ENCODE results near the gene IL1RL2. TPM values are rescaled to one million over a fixed set of nuclear protein-coding genes. Genes with fewer than 3 reads are reported as not detected.

The IL1RL2 gene
- total RNA-seq, 1 experiment from 2014 or later, result 0.11 TPM

DNA sequence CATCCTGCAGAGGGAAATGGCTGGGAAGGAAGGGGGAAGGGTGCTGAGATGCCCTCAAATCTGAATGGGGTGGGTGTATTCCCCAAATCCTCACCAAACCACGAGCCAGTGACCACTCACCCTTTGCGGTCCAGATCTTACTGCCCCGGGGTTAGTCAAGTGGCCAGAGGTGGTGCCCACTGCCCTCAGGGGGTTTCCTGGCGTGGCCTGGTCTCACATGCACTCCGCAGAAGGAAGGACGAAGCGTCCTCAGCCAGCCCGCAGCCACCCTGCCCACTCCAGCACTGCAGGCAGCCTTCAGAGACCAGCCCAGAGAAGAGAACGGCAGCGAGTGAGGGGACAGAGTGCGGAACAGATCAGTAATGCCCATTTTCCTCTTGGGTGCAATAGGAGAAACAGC lies 50.4 kb downstream of the IL1RL2 start:
- no TSS peak for BruUV-seq (replicated peaks)
- Histone ChIP-seq H3K9me3 (ENCODE audit: low read length) (no peaks in the 10 kb centered on the region), H3K4me3 (ENCODE audit: low read length) (no peak overlapping the region), H3K79me2 (ENCODE audit: low read length) (no peaks in the 10 kb centered on the region), H4K20me1 (ENCODE audit: low read length) (no peaks in the 10 kb centered on the region), H3K27ac (ENCODE audit: low read length) (no peak overlapping the region), H2AFZ (ENCODE audit: low read length) (no peak overlapping the region), H3K4me1 (ENCODE audit: insufficient read depth, low read length) (peaks cover 19% of the 10 kb centered on the region), H3K36me3 (ENCODE audit: low read depth, low read length) (no peaks in the 10 kb centered on the region), H3F3A (ENCODE audit: low read length, unreplicated experiment) (no peaks in the 10 kb centered on the region), H3K4me2 (ENCODE audit: low read length) (no peak overlapping the region), H3K27me3 (ENCODE audit: low read length) (no peaks in the 10 kb centered on the region), H3K9ac (ENCODE audit: low read length) (no peak overlapping the region), H3K9me2 (replicated peaks; ENCODE audit: low read length) (no peaks in the 10 kb centered on the region)
- ChIA-PET CTCF (no interaction called here), POLR2A (ENCODE audit: unreplicated experiment) (no interaction called here)
- intact Hi-C loops (cut with micrococcal nuclease), result no loop called here
- TF ChIP-seq, protein P1, sequence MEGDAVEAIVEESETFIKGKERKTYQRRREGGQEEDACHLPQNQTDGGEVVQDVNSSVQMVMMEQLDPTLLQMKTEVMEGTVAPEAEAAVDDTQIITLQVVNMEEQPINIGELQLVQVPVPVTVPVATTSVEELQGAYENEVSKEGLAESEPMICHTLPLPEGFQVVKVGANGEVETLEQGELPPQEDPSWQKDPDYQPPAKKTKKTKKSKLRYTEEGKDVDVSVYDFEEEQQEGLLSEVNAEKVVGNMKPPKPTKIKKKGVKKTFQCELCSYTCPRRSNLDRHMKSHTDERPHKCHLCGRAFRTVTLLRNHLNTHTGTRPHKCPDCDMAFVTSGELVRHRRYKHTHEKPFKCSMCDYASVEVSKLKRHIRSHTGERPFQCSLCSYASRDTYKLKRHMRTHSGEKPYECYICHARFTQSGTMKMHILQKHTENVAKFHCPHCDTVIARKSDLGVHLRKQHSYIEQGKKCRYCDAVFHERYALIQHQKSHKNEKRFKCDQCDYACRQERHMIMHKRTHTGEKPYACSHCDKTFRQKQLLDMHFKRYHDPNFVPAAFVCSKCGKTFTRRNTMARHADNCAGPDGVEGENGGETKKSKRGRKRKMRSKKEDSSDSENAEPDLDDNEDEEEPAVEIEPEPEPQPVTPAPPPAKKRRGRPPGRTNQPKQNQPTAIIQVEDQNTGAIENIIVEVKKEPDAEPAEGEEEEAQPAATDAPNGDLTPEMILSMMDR (conservative IDR thresholded peaks at IDR 0.05; ENCODE audit: low read depth, low read length), result no peak
- TF ChIP-seq EZH2phosphoT487 (IDR thresholded peaks at IDR 0.05; ENCODE audit: borderline replicate concordance, low read length) (no peak), EZH2 (IDR thresholded peaks at IDR 0.05; ENCODE audit: low read length, unreplicated experiment) (no peak)
- DNase-seq (no peak), ATAC-seq (no peak)

DNA sequence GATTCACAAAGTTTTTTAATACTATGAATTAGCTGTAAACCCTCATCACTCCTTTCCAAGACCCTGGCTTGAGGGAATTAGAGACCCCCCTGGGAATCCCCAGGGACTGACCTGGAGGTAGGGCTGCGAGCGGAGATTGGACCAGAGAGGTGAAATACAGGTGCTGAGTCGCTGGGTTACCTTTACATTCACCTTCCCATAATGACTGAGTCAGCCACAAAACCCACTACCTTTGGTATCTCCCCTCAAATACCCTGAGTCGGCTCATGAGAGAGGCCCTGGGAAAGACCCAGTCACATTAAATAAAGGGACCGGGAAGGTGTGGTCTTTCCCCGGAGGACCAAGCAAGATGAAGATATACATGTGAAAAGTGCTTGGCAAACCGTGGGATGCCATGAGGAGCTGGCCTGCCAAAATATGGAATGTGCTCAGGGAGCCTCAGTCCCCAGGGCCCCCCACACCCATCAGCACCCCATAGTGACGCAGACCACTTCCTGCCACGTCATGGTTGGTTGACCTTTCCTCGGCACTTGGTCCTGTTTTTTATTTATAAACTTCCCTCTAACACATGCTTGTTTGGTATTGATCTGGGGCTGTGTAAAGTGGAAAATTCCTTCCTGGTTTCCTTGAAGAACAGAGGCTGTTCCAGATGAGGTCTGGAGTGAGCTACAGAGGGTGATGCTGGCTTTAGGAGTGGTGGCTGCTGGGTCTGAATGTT lies 51.4 kb downstream of the IL1RL2 start:
- no peak overlapping the region for H3K4me3 ChIP-seq (ENCODE audit: low read length)
- no peak overlapping the region for H2AFZ ChIP-seq (ENCODE audit: low read length)
- POLR2A ChIA-PET (ENCODE audit: unreplicated experiment), result interaction anchor here (0.5 kb wide), 1 partner anchor 96 kb away, joined by 4 read pairs; the partner anchor contains the start of gene IL1R1
- H3K4me2 ChIP-seq (ENCODE audit: low read length), result no peak overlapping the region
- no peaks in the 10 kb centered on the region for H3K36me3 ChIP-seq (ENCODE audit: low read depth, low read length)
- no peak for ATAC-seq
- no peak for DNase-seq
- H3K9me3 ChIP-seq (ENCODE audit: low read length), result no peaks in the 10 kb centered on the region
- H3K27ac ChIP-seq (ENCODE audit: low read length), result peak overlapping the region; percentile 33
- no peak for TF ChIP-seq EZH2phosphoT487 (IDR thresholded peaks at IDR 0.05; ENCODE audit: borderline replicate concordance, low read length)
- TF ChIP-seq, protein P1 (conservative IDR thresholded peaks at IDR 0.05; ENCODE audit: low read depth, low read length), result no peak
- no peak for TF ChIP-seq EZH2 (IDR thresholded peaks at IDR 0.05; ENCODE audit: low read length, unreplicated experiment)
- H3K27me3 ChIP-seq (ENCODE audit: low read length), result no peaks in the 10 kb centered on the region
- intact Hi-C loops (cut with micrococcal nuclease), result no loop called here
- CTCF ChIA-PET, result no interaction called here
- H3K9ac ChIP-seq (ENCODE audit: low read length), result peak overlapping the region; percentile 27; the same call in 1 of the 2 replicates
- no peaks in the 10 kb centered on the region for H3K9me2 ChIP-seq (replicated peaks; ENCODE audit: low read length)
- H3K4me1 ChIP-seq (ENCODE audit: insufficient read depth, low read length), result peaks cover 19% of the 10 kb centered on the region
- H3K79me2 ChIP-seq (ENCODE audit: low read length), result no peaks in the 10 kb centered on the region
- no peaks in the 10 kb centered on the region for H4K20me1 ChIP-seq (ENCODE audit: low read length)
- H3F3A ChIP-seq (ENCODE audit: low read length, unreplicated experiment), result no peaks in the 10 kb centered on the region
- BruUV-seq (replicated peaks), result no TSS peak

DNA sequence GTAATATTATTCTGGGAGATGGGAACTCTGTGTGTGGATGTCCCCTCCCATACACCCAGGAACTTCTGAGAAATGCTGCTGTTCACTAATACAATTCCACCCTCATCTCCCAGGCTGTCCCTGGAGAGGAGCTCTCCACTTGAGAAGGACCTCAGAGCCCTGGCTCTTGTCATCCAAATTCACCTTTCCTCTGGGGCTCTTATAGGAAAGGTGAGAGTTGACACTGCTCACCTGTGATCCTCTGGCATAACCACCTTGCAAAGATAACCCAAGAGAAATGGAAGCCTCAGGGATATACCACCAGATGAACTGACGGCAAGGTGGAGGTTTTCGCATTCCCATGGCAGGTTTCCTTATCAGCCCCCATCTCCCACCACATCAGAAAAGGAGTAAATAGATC lies 52.0 kb downstream of the IL1RL2 start:
- POLR2A ChIA-PET (ENCODE audit: unreplicated experiment), result interaction anchor here (0.5 kb wide), 1 partner anchor 96 kb away, joined by 4 read pairs; the partner anchor contains the start of gene IL1R1
- H3K4me2 ChIP-seq (ENCODE audit: low read length), result no peak overlapping the region

More for the DNA sequence above, 52.0 kb downstream of the IL1RL2 start:
- H3K4me1 ChIP-seq (ENCODE audit: insufficient read depth, low read length), result peaks cover 19% of the 10 kb centered on the region
- intact Hi-C loops (cut with micrococcal nuclease), result no loop called here
- CTCF ChIA-PET, result no interaction called here
- H2AFZ ChIP-seq (ENCODE audit: low read length), result no peak overlapping the region
- ATAC-seq (no peak), DNase-seq (no peak)
- TF ChIP-seq EZH2 (IDR thresholded peaks at IDR 0.05; ENCODE audit: low read length, unreplicated experiment), result no peak
- no peak for TF ChIP-seq EZH2phosphoT487 (IDR thresholded peaks at IDR 0.05; ENCODE audit: borderline replicate concordance, low read length)
- TF ChIP-seq, protein P1 (conservative IDR thresholded peaks at IDR 0.05; ENCODE audit: low read depth, low read length), result no peak
- H3K9me3 ChIP-seq (ENCODE audit: low read length), result no peaks in the 10 kb centered on the region
- H3K9ac ChIP-seq (ENCODE audit: low read length), result peak overlapping the region; percentile 24; the same call in 1 of the 2 replicates
- H3K27ac ChIP-seq (ENCODE audit: low read length), result peak overlapping the region; percentile 33
- no peaks in the 10 kb centered on the region for H3K79me2 ChIP-seq (ENCODE audit: low read length)
- no peak overlapping the region for H3K4me3 ChIP-seq (ENCODE audit: low read length)
- H3F3A ChIP-seq (ENCODE audit: low read length, unreplicated experiment), result no peaks in the 10 kb centered on the region
- no peaks in the 10 kb centered on the region for H3K27me3 ChIP-seq (ENCODE audit: low read length)
- H3K36me3 ChIP-seq (ENCODE audit: low read depth, low read length), result no peaks in the 10 kb centered on the region
- H3K9me2 ChIP-seq (replicated peaks; ENCODE audit: low read length), result no peaks in the 10 kb centered on the region
- BruUV-seq (replicated peaks), result no TSS peak
- no peaks in the 10 kb centered on the region for H4K20me1 ChIP-seq (ENCODE audit: low read length)

Measured in PC-3 (cell line).